ENCODE results near the gene GTF2H4. TPM values are rescaled to one million over a fixed set of nuclear protein-coding genes. Genes with fewer than 3 reads are reported as not detected.
"Not testable (repeated sequence)": the region's sequence is repeated elsewhere in the genome, so short reads cannot be mapped to it uniquely, and the experiment has no call there.

The GTF2H4 gene
- total RNA-seq, 4 donors from 2014 or later = 5.7 to 20.7 (median 7.5) TPM

- Histone ChIP-seq H3K36me3 (peaks cover 0 to 51% of the 10 kb centered on the region in 2 donors), H3K4me1 (peaks cover 17 to 23% of the 10 kb centered on the region in 2 donors), H3K27ac (peak overlapping the region; percentile 88 to 96 (median 94)), H3K27me3 (no peaks in the 10 kb centered on the region), H3K4me3 (no peak overlapping the region), H3K9me3 (no peaks in the 10 kb centered on the region)
- DNase-seq (peak in 1 of 2 donors; percentile 46), ATAC-seq (peak; percentile 59 to 67)
- in situ Hi-C loops (cut with MboI; ENCODE audit: low sequenced_read_pairs in 4 of 4) (loop anchor here (5.0 to 10.0 kb wide), 4 partner anchors 129 to 162 kb away; no protein-coding TSS in a partner anchor), intact Hi-C loops (cut with DNase I; ENCODE audit: low total_unique reads) (loop anchor here (1.0 to 10.0 kb wide), 5 partner anchors 126 to 279 kb away; partner anchors contain the start of genes FLOT1 and IER3)
- TF ChIP-seq CTCF (IDR thresholded peaks at IDR 0.05 in 4 of 5, conservative IDR thresholded peaks at IDR 0.05 in 1 of 5) (peak; percentile 55 to 72 (median 61)), POLR2A (IDR thresholded peaks at IDR 0.05) (no peak)
Measured at GRCh38 chr6:30915591-30915946, 7.6 kb downstream of the GTF2H4 start.

- DNase-seq = no peak
- in situ Hi-C loops (cut with MboI; ENCODE audit: low sequenced_read_pairs in 4 of 4) = loop anchor here (5.0 to 10.0 kb wide), 4 partner anchors 128 to 160 kb away; no protein-coding TSS in a partner anchor
Measured at GRCh38 chr6:30917041-30917440, 9.0 kb downstream of the GTF2H4 start.

GRCh38 chr6:30917487-30917886, 9.5 kb downstream of the GTF2H4 start:
- H3K4me1 ChIP-seq = peaks cover 17 to 23% of the 10 kb centered on the region in 2 donors
- DNase-seq = no peak
- H3K9me3 ChIP-seq = no peaks in the 10 kb centered on the region
- H3K36me3 ChIP-seq = peaks cover 0 to 56% of the 10 kb centered on the region in 2 donors
- TF ChIP-seq POLR2A (IDR thresholded peaks at IDR 0.05) (no peak), CTCF (IDR thresholded peaks at IDR 0.05 in 4 of 5, conservative IDR thresholded peaks at IDR 0.05 in 1 of 5) (no peak)
- intact Hi-C loops (cut with DNase I; ENCODE audit: low total_unique reads) (loop anchor here (10.0 kb wide), 2 partner anchors 173 to 277 kb away; partner anchors contain the start of genes FLOT1 and IER3), in situ Hi-C loops (cut with MboI; ENCODE audit: low sequenced_read_pairs in 4 of 4) (loop anchor here (5.0 to 10.0 kb wide), 4 partner anchors 127 to 160 kb away; no protein-coding TSS in a partner anchor)
- no peaks in the 10 kb centered on the region for H3K27me3 ChIP-seq
- H3K27ac ChIP-seq = no peak overlapping the region
- H3K4me3 ChIP-seq = no peak overlapping the region
- no peak for ATAC-seq

More at GRCh38 chr6:30917041-30917440, 9.0 kb downstream of the GTF2H4 start:
- Histone ChIP-seq H3K36me3 (peaks cover 0 to 51% of the 10 kb centered on the region in 2 donors), H3K27ac (no peak overlapping the region), H3K4me1 (peaks cover 17 to 23% of the 10 kb centered on the region in 2 donors), H3K27me3 (no peaks in the 10 kb centered on the region), H3K9me3 (no peaks in the 10 kb centered on the region), H3K4me3 (no peak overlapping the region)
- no peak for TF ChIP-seq POLR2A (IDR thresholded peaks at IDR 0.05)
- intact Hi-C loops (cut with DNase I; ENCODE audit: low total_unique reads) = loop anchor here (10.0 kb wide), 2 partner anchors 172 to 278 kb away; partner anchors contain the start of genes FLOT1 and IER3
- no peak for ATAC-seq

- Histone ChIP-seq H3K4me3 (no peak overlapping the region), H3K4me1 (peaks cover 15 to 17% of the 10 kb centered on the region in 2 donors), H3K27me3 (no peaks in the 10 kb centered on the region), H3K36me3 (peaks cover 0 to 67% of the 10 kb centered on the region in 2 donors), H3K9me3 (no peaks in the 10 kb centered on the region), H3K27ac (no peak overlapping the region)
- in situ Hi-C loops (cut with MboI; ENCODE audit: low sequenced_read_pairs in 4 of 4) (loop anchor here (5.0 to 10.0 kb wide), 4 partner anchors 126 to 159 kb away; no protein-coding TSS in a partner anchor), intact Hi-C loops (cut with DNase I; ENCODE audit: low total_unique reads) (loop anchor here (10.0 kb wide), 2 partner anchors 174 to 276 kb away; partner anchors contain the start of genes FLOT1 and IER3)
- no peak for DNase-seq
- TF ChIP-seq CTCF (IDR thresholded peaks at IDR 0.05 in 4 of 5, conservative IDR thresholded peaks at IDR 0.05 in 1 of 5) (no peak), POLR2A (IDR thresholded peaks at IDR 0.05) (no peak)
- no peak for ATAC-seq
Measured at GRCh38 chr6:30918670-30919069, 10.7 kb downstream of the GTF2H4 start.

- H3K36me3 ChIP-seq = peaks cover 0 to 64% of the 10 kb centered on the region in 2 donors
- H3K4me3 ChIP-seq = no peak overlapping the region
- intact Hi-C loops (cut with DNase I; ENCODE audit: low total_unique reads) (no loop called here), in situ Hi-C loops (cut with MboI; ENCODE audit: low sequenced_read_pairs in 4 of 4) (no loop called here)
- H3K27me3 ChIP-seq = no peaks in the 10 kb centered on the region
- no peak for TF ChIP-seq POLR2A (IDR thresholded peaks at IDR 0.05)
- no peak for TF ChIP-seq CTCF (IDR thresholded peaks at IDR 0.05 in 4 of 5, conservative IDR thresholded peaks at IDR 0.05 in 1 of 5)
- no peaks in the 10 kb centered on the region for H3K9me3 ChIP-seq
- no peak for ATAC-seq
- DNase-seq = no peak
- H3K27ac ChIP-seq = no peak overlapping the region
- H3K4me1 ChIP-seq = peaks cover 7 to 15% of the 10 kb centered on the region in 2 donors
Measured at GRCh38 chr6:30922447-30922852, 14.4 kb downstream of the GTF2H4 start.

- intact Hi-C loops (cut with DNase I; ENCODE audit: low total_unique reads); H3K27me3 ChIP-seq; ATAC-seq; DNase-seq; in situ Hi-C loops (cut with MboI; ENCODE audit: low sequenced_read_pairs in 4 of 4); H3K4me3 ChIP-seq; H3K27ac ChIP-seq; H3K9me3 ChIP-seq: not testable (repeated sequence)
- Histone ChIP-seq H3K4me1 (peaks cover 8 to 20% of the 10 kb centered on the region in 2 donors), H3K36me3 (peaks cover 0 to 48% of the 10 kb centered on the region in 2 donors)
Measured at GRCh38 chr6:30924040-30924627, 16.1 kb downstream of the GTF2H4 start.
